Measurements from ENCODE around the gene CIDEB. TPM values are rescaled to one million over a fixed set of nuclear protein-coding genes. Genes with fewer than 3 reads are reported as not detected.

Gene CIDEB
- total and polyA plus RNA-seq, 2 donors (not counting 1 experiment from before 2014, with no cell fraction given), result 26.2 to 32.8 TPM

DNA sequence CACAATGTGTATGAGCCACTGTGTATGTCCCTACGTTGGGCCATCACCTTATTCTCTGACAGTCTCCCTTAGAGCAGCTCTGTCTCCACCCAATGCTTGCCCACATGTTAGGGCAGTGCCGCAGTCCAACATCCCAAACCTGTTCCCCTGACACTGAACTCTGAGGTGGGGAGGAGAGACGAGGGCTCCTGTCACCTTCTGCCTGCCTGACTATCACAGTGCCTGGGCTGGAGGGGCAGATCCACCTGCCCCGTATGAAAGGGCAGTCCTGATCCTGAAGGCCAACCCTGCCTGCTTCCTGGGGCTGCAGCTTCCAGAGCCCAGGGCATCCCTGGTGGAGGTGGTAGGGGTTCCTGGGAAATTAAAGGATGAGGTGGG, 47.0 kb downstream of the CIDEB start:
- Histone ChIP-seq H3K27me3 (replicated peaks in 1 of 4; ENCODE audit: control extremely low read depth in 1 of 4, control insufficient read depth in 3 of 4, insufficient read depth in 4 of 4, low read length in 3 of 4) (no peaks in the 10 kb centered on the region), H4K20me1 (ENCODE audit: control insufficient read depth, insufficient read depth, low read length, poor library complexity, severe bottlenecking) (no peaks in the 10 kb centered on the region), H2AFZ (ENCODE audit: insufficient read depth, low read depth, low read length, poor library complexity, severe bottlenecking) (no peak overlapping the region), H3K4me2 (replicated peaks; ENCODE audit: low read depth, low read length, poor library complexity, severe bottlenecking) (no peak overlapping the region), H3K36me3 (replicated peaks in 1 of 2; ENCODE audit: control extremely low read depth in 1 of 2, control insufficient read depth in 1 of 2, extremely low read depth in 1 of 2, insufficient read depth in 2 of 2, low read length in 1 of 2) (peaks cover 0 to 9% of the 10 kb centered on the region in 2 experiments), H3K79me2 (ENCODE audit: control insufficient read depth, insufficient read depth, low read length) (no peaks in the 10 kb centered on the region), H3K9me3 (ENCODE audit: control extremely low read depth in 1 of 3, control insufficient read depth in 2 of 3, insufficient read depth in 1 of 3, low read length in 2 of 3) (no peaks in the 10 kb centered on the region), H3K4me3 (ENCODE audit: control extremely low read depth in 1 of 5, extremely low read depth in 1 of 5, insufficient read depth in 1 of 5, low read depth in 2 of 5, low read length in 4 of 5) (no peak overlapping the region), H3K4me1 (ENCODE audit: control insufficient read depth in 2 of 2, insufficient read depth in 2 of 2, low read length in 2 of 2) (no peaks in the 10 kb centered on the region), H3K9ac (ENCODE audit: low read length) (no peak overlapping the region), H3K27ac (ENCODE audit: low read length in 2 of 2) (no peak overlapping the region)
- Mint-ChIP-seq H3K9me3 (ENCODE audit: insufficient read depth) (no peaks in the 10 kb centered on the region), H3K27me3 (no peaks in the 10 kb centered on the region), H3K4me1 (no peaks in the 10 kb centered on the region), H3K4me3 (no peak overlapping the region), H3K27ac (no peak overlapping the region)
- ChIA-PET POLR2A (no interaction called here), CTCF (no interaction called here)
- WGBS (ENCODE audit: insufficient coverage), result 95% methylated on average over 2 of the region's 4 CpGs
- intact Hi-C loops (cut with micrococcal nuclease), result no loop called here
- DNase-seq (no peak), ATAC-seq (ENCODE audit: low read depth) (no peak)
- TF ChIP-seq, protein P1, sequence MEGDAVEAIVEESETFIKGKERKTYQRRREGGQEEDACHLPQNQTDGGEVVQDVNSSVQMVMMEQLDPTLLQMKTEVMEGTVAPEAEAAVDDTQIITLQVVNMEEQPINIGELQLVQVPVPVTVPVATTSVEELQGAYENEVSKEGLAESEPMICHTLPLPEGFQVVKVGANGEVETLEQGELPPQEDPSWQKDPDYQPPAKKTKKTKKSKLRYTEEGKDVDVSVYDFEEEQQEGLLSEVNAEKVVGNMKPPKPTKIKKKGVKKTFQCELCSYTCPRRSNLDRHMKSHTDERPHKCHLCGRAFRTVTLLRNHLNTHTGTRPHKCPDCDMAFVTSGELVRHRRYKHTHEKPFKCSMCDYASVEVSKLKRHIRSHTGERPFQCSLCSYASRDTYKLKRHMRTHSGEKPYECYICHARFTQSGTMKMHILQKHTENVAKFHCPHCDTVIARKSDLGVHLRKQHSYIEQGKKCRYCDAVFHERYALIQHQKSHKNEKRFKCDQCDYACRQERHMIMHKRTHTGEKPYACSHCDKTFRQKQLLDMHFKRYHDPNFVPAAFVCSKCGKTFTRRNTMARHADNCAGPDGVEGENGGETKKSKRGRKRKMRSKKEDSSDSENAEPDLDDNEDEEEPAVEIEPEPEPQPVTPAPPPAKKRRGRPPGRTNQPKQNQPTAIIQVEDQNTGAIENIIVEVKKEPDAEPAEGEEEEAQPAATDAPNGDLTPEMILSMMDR (IDR thresholded peaks at IDR 0.05), result no peak
- TF ChIP-seq EZH2 (IDR thresholded peaks at IDR 0.05; ENCODE audit: borderline replicate concordance, insufficient read depth, low read depth, low read length, poor library complexity, severe bottlenecking), result no peak

DNA sequence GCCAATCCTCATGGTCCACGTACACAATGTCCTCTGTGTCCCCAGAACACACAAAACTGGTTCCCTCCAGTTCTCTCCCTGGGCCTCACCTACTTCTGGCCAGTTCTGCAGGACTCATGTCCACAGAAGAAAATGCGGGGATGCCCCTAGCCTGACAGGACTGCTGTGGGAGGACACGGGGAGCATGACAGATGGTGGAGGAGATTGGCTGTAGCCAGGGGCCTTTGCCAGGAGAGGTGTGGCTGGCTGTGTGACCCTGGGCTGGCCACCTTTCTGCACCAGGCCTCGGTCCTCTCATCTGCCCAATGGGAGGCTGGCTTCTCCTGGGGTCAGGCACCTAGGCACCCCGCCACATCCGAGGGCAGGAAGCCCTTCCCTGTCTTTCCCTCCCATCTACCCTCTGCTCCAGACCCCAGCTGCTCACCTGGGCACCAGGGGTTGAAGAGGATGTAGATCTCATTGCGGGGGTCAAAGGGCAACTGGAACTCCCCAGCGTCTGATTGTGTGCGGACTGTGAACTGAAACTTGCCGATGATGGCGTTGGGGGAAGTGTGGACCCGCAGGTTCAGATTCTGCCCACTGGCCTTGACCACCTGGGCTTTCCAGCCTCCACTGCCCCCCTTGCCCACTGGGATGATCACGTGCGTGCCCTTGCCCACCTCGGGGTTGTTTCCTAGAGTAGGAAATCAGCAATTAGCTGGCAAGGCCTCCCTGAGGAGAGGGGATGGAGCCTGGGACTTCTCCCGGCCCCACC, 47.6 kb downstream of the CIDEB start:
- ChIA-PET CTCF (no interaction called here), POLR2A (no interaction called here)
- intact Hi-C loops (cut with micrococcal nuclease), result no loop called here
- no peaks in the 10 kb centered on the region for H4K20me1 ChIP-seq (ENCODE audit: control insufficient read depth, insufficient read depth, low read length, poor library complexity, severe bottlenecking)
- H2AFZ ChIP-seq (ENCODE audit: insufficient read depth, low read depth, low read length, poor library complexity, severe bottlenecking), result no peak overlapping the region
- Mint-ChIP-seq H3K27me3 (no peaks in the 10 kb centered on the region), H3K9me3 (ENCODE audit: insufficient read depth) (no peaks in the 10 kb centered on the region), H3K27ac (no peak overlapping the region), H3K4me3 (no peak overlapping the region), H3K4me1 (no peaks in the 10 kb centered on the region)
- H3K4me2 ChIP-seq (replicated peaks; ENCODE audit: low read depth, low read length, poor library complexity, severe bottlenecking), result no peak overlapping the region
- no peak for TF ChIP-seq EZH2 (IDR thresholded peaks at IDR 0.05; ENCODE audit: borderline replicate concordance, insufficient read depth, low read depth, low read length, poor library complexity, severe bottlenecking)
- TF ChIP-seq, protein P1 (IDR thresholded peaks at IDR 0.05), result no peak
- DNase-seq (no peak), ATAC-seq (ENCODE audit: low read depth) (no peak)
- H3K79me2 ChIP-seq (ENCODE audit: control insufficient read depth, insufficient read depth, low read length), result no peaks in the 10 kb centered on the region
- H3K4me1 ChIP-seq (ENCODE audit: control insufficient read depth in 2 of 2, insufficient read depth in 2 of 2, low read length in 2 of 2), result no peaks in the 10 kb centered on the region
- 95% methylated on average over 13 of the region's 16 CpGs for WGBS (ENCODE audit: insufficient coverage)
- H3K9ac ChIP-seq (ENCODE audit: low read length), result no peak overlapping the region
- no peaks in the 10 kb centered on the region for H3K9me3 ChIP-seq (ENCODE audit: control extremely low read depth in 1 of 3, control insufficient read depth in 2 of 3, insufficient read depth in 1 of 3, low read length in 2 of 3)
- H3K36me3 ChIP-seq (replicated peaks in 1 of 2; ENCODE audit: control extremely low read depth in 1 of 2, control insufficient read depth in 1 of 2, extremely low read depth in 1 of 2, insufficient read depth in 2 of 2, low read length in 1 of 2), result peaks cover 0 to 12% of the 10 kb centered on the region in 2 experiments
- H3K27me3 ChIP-seq (replicated peaks in 1 of 4; ENCODE audit: control extremely low read depth in 1 of 4, control insufficient read depth in 3 of 4, insufficient read depth in 4 of 4, low read length in 3 of 4), result no peaks in the 10 kb centered on the region
- no peak overlapping the region for H3K4me3 ChIP-seq (ENCODE audit: control extremely low read depth in 1 of 5, extremely low read depth in 1 of 5, insufficient read depth in 1 of 5, low read depth in 2 of 5, low read length in 4 of 5)
- no peak overlapping the region for H3K27ac ChIP-seq (ENCODE audit: low read length in 2 of 2)

All from B cell (primary cell).